Activated naive CD8-positive, alpha-beta T cell treated with anti-CD3 and anti-CD28 coated beads, Interleukin-2, amount 10 ng/mL, durations not matched to agents 7 days and 5 days (primary cell): Measurements from ENCODE around the gene GLG1. TPM values are rescaled to one million over a fixed set of nuclear protein-coding genes. Genes with fewer than 3 reads are reported as not detected.
"Not testable (repeated sequence)": the region's sequence is repeated elsewhere in the genome, so short reads cannot be mapped to it uniquely, and the experiment has no call there.

Experiments
- ATAC-seq: fragments of 150-1000 bp; cut with Tn5 transposase; one replicate; pipeline ENCODE4 v1.10.0; 2021; ENCODE audit warnings: low read depth, moderate library complexity
- POLR2A ChIA-PET: fragments of 350-600 bp; sonication (Branson Sonifier 250); formaldehyde crosslinking; loops from one replicate; lab custom pipeline; 2021; ENCODE audit warnings: antibody characterized with exemption; lab: Charles Lee
- DNase-seq: peaks from one replicate; pipeline ENCODE4 v3.0.0; 2021
- H3K27ac Mint-ChIP-seq: one replicate; pipeline ENCODE4 v1.8.0; 2022; ENCODE audit warnings: mild to moderate bottlenecking, mixed read lengths
- H3K27me3 Mint-ChIP-seq: one replicate; pipeline ENCODE4 v1.8.0; 2022; ENCODE audit warnings: mild to moderate bottlenecking, moderate library complexity, mixed read lengths
- H3K36me3 Mint-ChIP-seq: one replicate; pipeline ENCODE4 v1.8.0; 2021; ENCODE audit warnings: mild to moderate bottlenecking, mixed read lengths
- H3K4me1 Mint-ChIP-seq: one replicate; pipeline ENCODE4 v1.8.0; 2021; ENCODE audit warnings: mixed read lengths
- H3K4me3 Mint-ChIP-seq: one replicate; pipeline ENCODE4 v1.8.0; 2022; ENCODE audit warnings: mild to moderate bottlenecking, moderate library complexity, mixed read lengths
- H3K9me3 Mint-ChIP-seq: one replicate; pipeline ENCODE4 v1.8.0; 2021; ENCODE audit warnings: mixed read lengths
- total RNA-seq, 2 experiments: library from RNA; stranded (reverse); gene quantifications; one replicate each; pipeline ENCODE4 v1.2.3, GENCODE V29; 2021

Gene GLG1
- total RNA-seq, 2 experiments from 2014 or later = 118 to 120 TPM

GRCh38 chr16:74448990-74449389 lies 157.9 kb downstream of the GLG1 start:
- no peak overlapping the region for H3K4me3 Mint-ChIP-seq
- ATAC-seq (no peak), DNase-seq (no peak)
- H3K4me1 Mint-ChIP-seq = peaks cover 30% of the 10 kb centered on the region
- H3K9me3 Mint-ChIP-seq = no peaks in the 10 kb centered on the region
- no peak overlapping the region for H3K27ac Mint-ChIP-seq
- POLR2A ChIA-PET = no interaction called here
- H3K36me3 Mint-ChIP-seq = peaks cover 27% of the 10 kb centered on the region
- no peaks in the 10 kb centered on the region for H3K27me3 Mint-ChIP-seq

GRCh38 chr16:74447578-74447977 lies 159.3 kb downstream of the GLG1 start:
- Mint-ChIP-seq H3K36me3 (peaks cover 25% of the 10 kb centered on the region), H3K4me3 (peak overlapping the region; percentile 33), H3K27ac (peak overlapping the region; percentile 37), H3K4me1 (peaks cover 35% of the 10 kb centered on the region), H3K9me3 (no peaks in the 10 kb centered on the region), H3K27me3 (no peaks in the 10 kb centered on the region)
- POLR2A ChIA-PET = no interaction called here
- DNase-seq = no peak
- ATAC-seq = no peak

GRCh38 chr16:74446866-74447265 lies 160.0 kb downstream of the GLG1 start:
- Mint-ChIP-seq H3K27me3 (no peaks in the 10 kb centered on the region), H3K27ac (no peak overlapping the region)

GRCh38 chr16:74443624-74444346 lies 163.1 kb downstream of the GLG1 start:
- ATAC-seq, POLR2A ChIA-PET: not testable (repeated sequence)
- peaks cover 31% of the 10 kb centered on the region for H3K36me3 Mint-ChIP-seq

More at GRCh38 chr16:74446866-74447265, 160.0 kb downstream of the GLG1 start:
- Mint-ChIP-seq H3K4me1 (peaks cover 31% of the 10 kb centered on the region), H3K4me3 (no peak overlapping the region), H3K9me3 (no peaks in the 10 kb centered on the region), H3K36me3 (peaks cover 20% of the 10 kb centered on the region)
- ATAC-seq = no peak
- POLR2A ChIA-PET = no interaction called here
- no peak for DNase-seq

GRCh38 chr16:74439685-74440084 lies 167.2 kb downstream of the GLG1 start:
- Mint-ChIP-seq H3K4me1 (peaks cover 31% of the 10 kb centered on the region), H3K27me3 (no peaks in the 10 kb centered on the region), H3K36me3 (peaks cover 35% of the 10 kb centered on the region), H3K27ac (peak overlapping the region; percentile 94), H3K4me3 (no peak overlapping the region), H3K9me3 (no peaks in the 10 kb centered on the region)
- DNase-seq (no peak), ATAC-seq (no peak)
- POLR2A ChIA-PET = interaction anchor here (0.7 to 1.4 kb wide), 2 partner anchors 150 to 167 kb away, joined by 5 to 6 read pairs; partner anchors contain the start of gene GLG1

More at GRCh38 chr16:74443624-74444346, 163.1 kb downstream of the GLG1 start:
- H3K4me3 Mint-ChIP-seq, DNase-seq, H3K27me3 Mint-ChIP-seq, H3K27ac Mint-ChIP-seq, H3K9me3 Mint-ChIP-seq: not testable (repeated sequence)
- peaks cover 36% of the 10 kb centered on the region for H3K4me1 Mint-ChIP-seq

GRCh38 chr16:74438492-74438979 lies 168.4 kb downstream of the GLG1 start:
- peaks cover 34% of the 10 kb centered on the region for H3K36me3 Mint-ChIP-seq
- H3K4me3 Mint-ChIP-seq = peak overlapping the region; percentile 72
- no peak for DNase-seq
- ATAC-seq = peak; percentile 93
- POLR2A ChIA-PET = interaction anchor here (0.5 to 1.4 kb wide), 6 partner anchors 66 to 1200 kb away, joined by 3 to 6 read pairs (median 3); partner anchors contain the start of genes GLG1 and RFWD3
- H3K27me3 Mint-ChIP-seq = no peaks in the 10 kb centered on the region
- H3K9me3 Mint-ChIP-seq = no peaks in the 10 kb centered on the region
- H3K27ac Mint-ChIP-seq = peak overlapping the region; percentile 94
- H3K4me1 Mint-ChIP-seq = peaks cover 30% of the 10 kb centered on the region

- POLR2A ChIA-PET = no interaction called here
- Mint-ChIP-seq H3K27ac (peak overlapping the region; percentile 36), H3K36me3 (peaks cover 10% of the 10 kb centered on the region), H3K4me1 (peaks cover 5% of the 10 kb centered on the region), H3K9me3 (no peaks in the 10 kb centered on the region), H3K4me3 (no peak overlapping the region), H3K27me3 (no peaks in the 10 kb centered on the region)
- no peak for ATAC-seq
- DNase-seq = no peak
These were observed 175.4 kb downstream of the GLG1 start for GRCh38 chr16:74431516-74431915.

- DNase-seq (peak; percentile 49), ATAC-seq (peak; percentile 83)
- POLR2A ChIA-PET, H3K4me1 Mint-ChIP-seq, H3K27me3 Mint-ChIP-seq, H3K36me3 Mint-ChIP-seq, H3K9me3 Mint-ChIP-seq, H3K4me3 Mint-ChIP-seq: not testable (repeated sequence)
- H3K27ac Mint-ChIP-seq = peak overlapping the region; percentile 48
These were observed 176.7 kb downstream of the GLG1 start for GRCh38 chr16:74430036-74430712.

- ATAC-seq, H3K4me1 Mint-ChIP-seq, H3K9me3 Mint-ChIP-seq, H3K27ac Mint-ChIP-seq, H3K36me3 Mint-ChIP-seq, POLR2A ChIA-PET, DNase-seq, H3K4me3 Mint-ChIP-seq, H3K27me3 Mint-ChIP-seq: not testable (repeated sequence)
These were observed 178.4 kb downstream of the GLG1 start for GRCh38 chr16:74428493-74428892.

- H3K4me1 Mint-ChIP-seq, H3K27ac Mint-ChIP-seq, DNase-seq, ATAC-seq, H3K9me3 Mint-ChIP-seq, POLR2A ChIA-PET, H3K4me3 Mint-ChIP-seq, H3K27me3 Mint-ChIP-seq, H3K36me3 Mint-ChIP-seq: not testable (repeated sequence)
These were observed 181.2 kb downstream of the GLG1 start for GRCh38 chr16:74425751-74426150.

- H3K36me3 Mint-ChIP-seq, POLR2A ChIA-PET, H3K27me3 Mint-ChIP-seq, H3K4me1 Mint-ChIP-seq, H3K4me3 Mint-ChIP-seq, DNase-seq, ATAC-seq, H3K9me3 Mint-ChIP-seq, H3K27ac Mint-ChIP-seq: not testable (repeated sequence)
These were observed 183.2 kb downstream of the GLG1 start for GRCh38 chr16:74423721-74424120.

GRCh38 chr16:74422086-74422485 lies 184.8 kb downstream of the GLG1 start:
- POLR2A ChIA-PET, DNase-seq, H3K36me3 Mint-ChIP-seq, H3K27me3 Mint-ChIP-seq, H3K4me3 Mint-ChIP-seq, H3K27ac Mint-ChIP-seq, H3K9me3 Mint-ChIP-seq, ATAC-seq, H3K4me1 Mint-ChIP-seq: not testable (repeated sequence)

- DNase-seq, H3K27ac Mint-ChIP-seq, H3K27me3 Mint-ChIP-seq, H3K4me1 Mint-ChIP-seq, ATAC-seq, H3K4me3 Mint-ChIP-seq, H3K9me3 Mint-ChIP-seq, H3K36me3 Mint-ChIP-seq, POLR2A ChIA-PET: not testable (repeated sequence)
These were observed 185.5 kb downstream of the GLG1 start for GRCh38 chr16:74421482-74421785.
